Mononuclear cell (primary cell): ENCODE results near the gene LMX1A. TPM values are rescaled to one million over a fixed set of nuclear protein-coding genes. Genes with fewer than 3 reads are reported as not detected.

Experiments used
- H3K27me3 ChIP-seq: 2 replicates; pipeline ENCODE4 v1.6.0; 2011; ENCODE audit warnings: low read length, control low read depth; ENCODE audit not compliant: insufficient read depth
- H3K4me1 ChIP-seq: 2 replicates; pipeline ENCODE4 v1.5.1; 2011; ENCODE audit warnings: mild to moderate bottlenecking, low read length, control low read depth; ENCODE audit not compliant: insufficient read depth
- H3K4me3 ChIP-seq: 2 replicates; pipeline ENCODE4 v1.5.1; 2011; ENCODE audit warnings: mild to moderate bottlenecking, low read length, moderate library complexity
- H3K9me3 ChIP-seq: 2 replicates; pipeline ENCODE4 v1.5.1; 2011; ENCODE audit warnings: low read depth, mild to moderate bottlenecking, control low read depth, low read length
- total RNA-seq: library from RNA; depleted of rRNA; stranded (reverse); fragments of >200 nt; gene quantifications from one replicate; pipeline ENCODE4 v1.2.3, GENCODE V29; 2012

LMX1A gene
- total RNA-seq, 1 donor, result not detected

DNA sequence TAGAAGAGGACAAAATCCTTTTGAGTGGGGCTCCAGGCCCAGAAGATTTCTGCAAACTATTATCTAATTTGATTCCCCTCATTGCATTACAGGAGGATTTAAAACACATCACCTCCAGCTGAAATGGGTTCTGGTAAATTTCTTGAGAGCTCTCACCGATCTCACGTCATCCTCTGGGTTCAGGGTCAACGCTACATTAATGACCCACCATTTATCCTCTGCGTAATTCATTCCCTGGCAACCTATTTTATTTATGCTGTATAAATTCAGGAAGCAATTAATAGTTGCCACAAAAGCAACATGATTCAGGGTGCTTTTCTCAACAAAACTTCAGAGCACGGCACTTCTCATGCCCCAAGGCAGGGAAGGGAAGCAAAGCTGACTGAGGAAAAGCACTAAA, 38.9 kb downstream of the LMX1A start:
- no peaks in the 10 kb centered on the region for H3K9me3 ChIP-seq

DNA sequence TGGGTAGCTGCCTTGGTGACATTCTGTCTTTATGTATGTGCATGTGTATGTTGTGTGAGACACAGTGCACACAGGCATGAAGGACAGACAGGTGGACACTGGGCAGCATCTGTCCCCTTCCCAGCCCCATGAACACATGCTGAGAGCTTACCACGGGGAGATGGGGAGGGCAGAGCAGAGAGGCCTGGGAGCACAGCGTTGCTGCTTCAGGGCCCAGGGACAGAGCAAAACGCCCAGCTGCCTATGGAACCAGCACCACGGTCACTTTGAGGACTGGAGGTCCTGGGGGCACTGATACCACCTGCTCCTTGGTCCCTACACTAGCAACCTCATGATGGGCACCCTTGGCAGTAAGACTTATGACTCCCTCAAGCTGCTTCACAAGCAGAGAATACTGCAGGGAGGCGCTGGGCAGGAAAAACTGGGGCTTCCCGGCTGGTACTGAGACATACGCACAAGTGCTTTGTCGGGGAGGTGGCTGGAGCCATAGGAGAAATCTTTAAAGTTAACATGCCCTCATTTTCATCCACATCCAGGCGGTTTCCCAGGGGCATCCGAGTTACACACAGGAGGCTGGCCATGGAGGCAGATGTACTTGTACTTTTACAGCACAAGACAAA, 40.3 kb downstream of the LMX1A start:
- H3K4me1 ChIP-seq, result no peaks in the 10 kb centered on the region
- H3K9me3 ChIP-seq, result no peaks in the 10 kb centered on the region
- H3K4me3 ChIP-seq, result no peak overlapping the region
- H3K27me3 ChIP-seq, result no peaks in the 10 kb centered on the region

More for the DNA sequence above, 38.9 kb downstream of the LMX1A start:
- H3K4me1 ChIP-seq, result no peaks in the 10 kb centered on the region
- no peaks in the 10 kb centered on the region for H3K27me3 ChIP-seq
- no peak overlapping the region for H3K4me3 ChIP-seq

DNA sequence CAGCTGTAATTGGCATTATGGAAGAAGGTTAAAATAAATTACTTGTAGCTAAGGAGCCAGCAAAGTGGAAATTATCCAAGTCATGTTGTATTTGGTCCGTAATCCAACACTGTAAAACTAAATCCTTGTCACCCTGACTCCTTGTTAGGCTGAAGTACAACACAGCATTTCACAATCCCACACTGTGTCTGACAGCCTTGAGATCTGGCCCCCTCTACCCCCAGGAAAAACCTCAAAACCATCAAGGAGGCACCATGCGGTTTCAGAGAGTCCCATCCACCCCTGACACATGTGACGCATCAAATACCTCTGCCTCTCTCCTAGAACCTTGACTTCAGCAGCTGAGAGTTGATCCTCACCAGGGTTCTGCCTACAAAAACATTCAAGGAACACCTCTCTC, 41.0 kb downstream of the LMX1A start:
- Histone ChIP-seq H3K9me3 (no peaks in the 10 kb centered on the region), H3K4me3 (no peak overlapping the region), H3K27me3 (no peaks in the 10 kb centered on the region), H3K4me1 (no peaks in the 10 kb centered on the region)

DNA sequence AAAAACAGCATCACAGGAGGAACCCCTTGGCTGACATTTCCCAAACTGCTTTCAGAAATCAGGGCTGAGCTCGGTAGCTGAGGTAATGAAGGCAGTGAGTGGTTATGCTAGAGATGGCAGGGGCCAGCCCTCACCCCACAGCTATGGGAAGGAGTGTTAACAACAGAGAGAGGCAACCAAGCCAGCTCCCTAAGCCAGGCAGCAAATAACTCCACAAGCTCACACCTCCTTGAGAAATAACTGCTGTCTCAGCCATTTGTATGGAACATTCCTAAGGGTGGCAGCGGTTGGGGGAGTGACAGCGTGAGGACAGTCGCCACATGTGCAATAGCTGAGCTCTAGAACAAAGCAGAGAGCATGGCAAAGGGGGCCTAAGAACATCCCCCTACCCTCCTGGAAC, 42.6 kb downstream of the LMX1A start:
- Histone ChIP-seq H3K4me3 (no peak overlapping the region), H3K9me3 (no peaks in the 10 kb centered on the region), H3K27me3 (no peaks in the 10 kb centered on the region), H3K4me1 (no peaks in the 10 kb centered on the region)

DNA sequence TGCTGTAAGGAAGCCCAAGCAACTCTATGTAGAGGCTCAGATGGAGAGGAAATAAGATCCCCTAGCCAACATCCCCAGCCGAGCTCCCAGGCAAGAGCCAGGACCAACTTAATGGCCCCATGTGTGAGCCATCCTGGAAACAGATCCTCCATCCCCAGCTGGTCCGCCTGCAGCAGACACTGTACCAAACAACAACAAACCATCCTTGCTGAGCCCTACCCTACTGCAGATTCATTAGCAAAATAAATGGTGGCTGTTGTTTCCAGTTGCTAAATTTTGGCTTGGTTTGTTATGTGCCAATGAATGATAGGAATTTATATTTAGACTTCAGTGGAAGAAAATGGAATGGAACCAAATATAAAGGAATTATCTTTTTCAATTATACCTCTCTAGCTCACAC, 43.9 kb downstream of the LMX1A start:
- Histone ChIP-seq H3K4me3 (no peak overlapping the region), H3K27me3 (no peaks in the 10 kb centered on the region), H3K9me3 (no peaks in the 10 kb centered on the region), H3K4me1 (no peaks in the 10 kb centered on the region)

DNA sequence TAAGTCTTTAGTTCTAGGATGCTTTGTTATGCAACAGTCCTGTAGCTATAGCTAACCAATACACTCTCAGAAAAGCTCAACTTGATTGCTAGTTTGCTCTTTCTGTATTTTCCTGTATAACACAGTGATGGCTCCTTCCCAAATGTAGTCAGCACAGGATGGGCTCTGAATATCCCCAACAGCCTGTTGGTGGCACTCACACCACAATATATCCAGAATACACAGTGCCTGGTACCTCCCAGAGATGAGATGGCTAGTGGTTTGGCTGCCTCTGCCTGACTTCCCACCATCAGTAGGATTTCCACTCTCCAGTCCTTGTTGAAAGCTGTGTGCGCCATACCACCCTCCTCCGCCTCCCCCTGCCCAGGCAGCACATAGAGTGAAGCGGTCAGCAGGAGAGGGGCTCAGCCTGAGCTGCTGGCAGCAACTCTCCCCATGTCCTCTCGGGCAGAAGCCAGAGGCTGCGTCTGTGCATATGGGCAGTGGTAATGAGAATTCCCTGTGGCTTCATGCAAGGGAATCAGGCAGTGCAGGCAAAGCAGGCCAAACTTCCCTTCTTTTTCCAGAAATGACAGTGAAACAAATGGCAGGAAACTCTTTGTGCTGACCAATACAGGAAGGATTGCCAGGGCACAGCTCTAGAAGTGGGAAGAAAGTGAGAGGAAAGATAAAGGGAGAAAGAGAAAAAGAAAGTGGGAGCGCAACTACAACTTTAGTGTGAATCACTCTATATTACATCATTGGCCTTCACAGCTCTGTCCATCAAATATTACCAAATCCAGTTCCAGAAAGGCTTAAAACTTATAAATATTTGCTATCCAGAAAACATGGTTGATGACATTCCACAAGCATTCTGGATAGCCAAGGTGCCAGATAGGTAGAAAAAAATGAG, 49.7 kb downstream of the LMX1A start:
- Histone ChIP-seq H3K4me1 (no peaks in the 10 kb centered on the region), H3K4me3 (no peak overlapping the region), H3K9me3 (no peaks in the 10 kb centered on the region), H3K27me3 (no peaks in the 10 kb centered on the region)

DNA sequence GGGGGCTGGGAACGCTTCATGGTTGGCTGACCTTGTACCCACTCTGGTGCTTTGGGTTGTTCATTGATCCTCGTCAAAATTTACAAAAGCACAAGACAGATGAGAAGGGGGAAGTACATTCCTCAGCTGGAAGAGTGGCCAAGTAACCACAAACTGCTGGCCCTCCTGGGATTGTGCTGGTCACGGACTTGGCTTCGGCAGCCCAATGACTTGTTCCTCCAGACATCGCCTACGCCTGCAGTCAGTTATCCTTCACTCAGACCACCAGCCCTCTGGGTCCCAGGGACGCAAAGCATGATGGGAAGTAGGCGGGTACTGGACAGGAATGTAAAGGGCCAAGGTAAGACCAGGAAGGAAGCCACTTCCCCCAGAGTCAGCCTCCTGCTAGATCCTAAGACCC, 53.1 kb downstream of the LMX1A start:
- H3K9me3 ChIP-seq, result no peaks in the 10 kb centered on the region
- no peaks in the 10 kb centered on the region for H3K4me1 ChIP-seq
- H3K4me3 ChIP-seq, result no peak overlapping the region
- H3K27me3 ChIP-seq, result no peaks in the 10 kb centered on the region

DNA sequence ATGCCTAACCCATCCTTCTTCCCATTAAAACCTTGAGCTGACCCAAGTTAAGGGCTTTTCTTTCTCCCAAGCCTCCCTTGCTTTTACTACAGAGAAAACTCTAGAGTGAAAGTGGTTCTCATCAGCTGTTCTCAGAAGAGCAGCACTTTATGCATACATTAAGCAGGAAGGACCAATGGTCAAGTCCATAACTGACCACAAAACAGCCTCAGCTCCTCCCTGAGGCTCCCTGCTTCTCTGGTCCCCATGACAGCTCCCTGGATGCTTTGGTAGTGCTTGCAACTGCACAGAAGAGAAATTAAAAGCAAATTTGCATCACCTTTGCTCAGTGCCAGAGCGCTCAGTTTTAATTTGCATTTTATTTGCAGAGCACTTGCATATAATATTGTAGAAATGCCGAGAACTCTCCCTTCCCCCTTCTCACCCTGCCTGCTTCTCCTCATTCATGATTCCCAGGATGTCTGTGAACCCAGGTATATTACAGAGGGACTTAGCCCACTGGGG, 56.1 kb downstream of the LMX1A start:
- no peaks in the 10 kb centered on the region for H3K4me1 ChIP-seq
- no peaks in the 10 kb centered on the region for H3K27me3 ChIP-seq
- H3K4me3 ChIP-seq, result no peak overlapping the region
- no peaks in the 10 kb centered on the region for H3K9me3 ChIP-seq

DNA sequence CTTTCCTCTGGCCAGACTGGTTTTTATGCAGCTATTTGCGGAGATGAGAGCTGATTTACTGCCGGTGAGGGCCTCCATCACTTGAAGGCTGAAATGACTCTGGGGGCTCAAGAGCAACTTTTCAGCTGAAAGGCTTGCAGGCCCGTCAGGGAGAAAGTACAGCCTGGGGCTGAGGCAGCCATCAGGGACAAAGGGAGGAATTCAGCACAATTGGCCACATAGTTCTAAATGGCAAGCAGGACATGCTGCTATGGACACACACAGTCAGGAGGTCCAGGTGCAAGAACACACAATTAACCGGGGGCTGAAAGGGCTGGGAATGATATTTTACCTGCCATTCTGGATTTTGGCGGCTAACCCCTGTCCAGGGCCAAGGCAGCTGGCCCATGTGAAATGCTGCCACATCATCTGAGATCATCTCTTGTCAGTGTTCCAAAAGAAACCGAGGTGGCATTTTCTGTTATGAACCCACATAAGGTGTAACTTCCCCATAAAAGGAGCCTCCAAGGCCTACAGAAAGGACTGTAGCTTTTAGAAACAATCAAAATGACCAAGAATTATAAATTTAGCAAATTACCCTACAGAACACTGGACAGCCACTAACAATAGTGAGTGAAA, 58.2 kb downstream of the LMX1A start:
- Histone ChIP-seq H3K4me1 (no peaks in the 10 kb centered on the region), H3K27me3 (no peaks in the 10 kb centered on the region), H3K9me3 (no peaks in the 10 kb centered on the region), H3K4me3 (no peak overlapping the region)

DNA sequence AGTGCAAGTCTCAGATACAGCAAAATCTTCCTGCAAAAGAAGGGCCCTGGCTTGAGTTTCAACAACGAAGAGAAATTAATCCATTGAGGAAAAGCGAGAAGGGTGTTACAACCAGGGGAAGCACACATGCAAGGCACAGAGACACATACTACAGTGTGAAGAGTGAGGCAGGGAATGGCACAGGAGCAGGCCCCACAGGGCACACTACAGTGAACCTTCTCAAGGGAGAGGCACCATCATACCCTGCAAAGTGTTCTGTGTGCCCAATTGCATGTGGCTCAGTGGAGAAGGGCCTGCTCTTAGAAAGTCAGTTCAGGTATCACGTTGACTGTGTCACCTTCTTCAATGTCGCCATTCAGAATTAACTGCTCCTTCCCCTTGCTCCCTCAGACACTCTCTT, 60.3 kb downstream of the LMX1A start:
- Histone ChIP-seq H3K9me3 (no peaks in the 10 kb centered on the region), H3K27me3 (no peaks in the 10 kb centered on the region), H3K4me1 (no peaks in the 10 kb centered on the region), H3K4me3 (no peak overlapping the region)

DNA sequence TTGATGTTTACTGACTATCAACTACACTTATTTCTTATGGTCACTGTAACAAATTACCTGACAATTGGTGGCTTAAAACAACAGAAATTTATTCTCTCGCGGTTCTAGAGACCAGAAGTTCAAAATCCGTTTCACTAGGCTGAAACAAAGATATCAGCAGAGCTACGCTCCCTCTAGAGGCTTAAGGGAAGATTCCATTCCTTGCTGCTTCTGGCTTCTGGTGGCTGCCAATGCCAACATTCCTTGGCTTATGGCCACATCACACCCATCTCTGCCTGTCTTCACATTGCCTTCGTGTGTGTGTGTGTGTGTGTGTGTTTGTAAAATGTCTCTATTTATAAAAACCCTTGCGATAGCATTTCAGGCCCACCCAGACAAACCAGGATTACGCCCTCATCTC, 66.4 kb downstream of the LMX1A start:
- Histone ChIP-seq H3K4me3 (no peak overlapping the region), H3K27me3 (peaks cover 3% of the 10 kb centered on the region), H3K4me1 (no peaks in the 10 kb centered on the region), H3K9me3 (no peaks in the 10 kb centered on the region)

DNA sequence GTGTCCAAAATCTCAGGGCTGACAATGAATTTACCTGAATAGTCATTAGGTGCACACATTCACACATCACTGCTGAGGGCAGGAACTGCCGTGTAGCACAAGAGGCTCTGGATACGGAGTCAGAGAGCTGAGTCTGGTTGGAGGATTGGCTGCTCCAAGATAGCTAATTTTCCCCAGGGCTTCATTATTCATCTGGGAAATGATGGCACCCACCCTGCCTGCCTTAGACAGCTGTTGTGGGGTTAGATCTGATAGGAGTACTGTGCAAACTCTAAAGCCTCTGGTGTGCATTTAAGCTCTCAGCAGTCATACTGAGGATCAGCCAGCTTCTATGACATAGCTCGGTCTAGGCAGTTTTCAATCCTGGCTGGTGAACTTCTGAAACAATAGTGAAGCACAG, 67.0 kb downstream of the LMX1A start:
- Histone ChIP-seq H3K4me1 (no peaks in the 10 kb centered on the region), H3K9me3 (no peaks in the 10 kb centered on the region), H3K27me3 (peaks cover 3% of the 10 kb centered on the region), H3K4me3 (no peak overlapping the region)

DNA sequence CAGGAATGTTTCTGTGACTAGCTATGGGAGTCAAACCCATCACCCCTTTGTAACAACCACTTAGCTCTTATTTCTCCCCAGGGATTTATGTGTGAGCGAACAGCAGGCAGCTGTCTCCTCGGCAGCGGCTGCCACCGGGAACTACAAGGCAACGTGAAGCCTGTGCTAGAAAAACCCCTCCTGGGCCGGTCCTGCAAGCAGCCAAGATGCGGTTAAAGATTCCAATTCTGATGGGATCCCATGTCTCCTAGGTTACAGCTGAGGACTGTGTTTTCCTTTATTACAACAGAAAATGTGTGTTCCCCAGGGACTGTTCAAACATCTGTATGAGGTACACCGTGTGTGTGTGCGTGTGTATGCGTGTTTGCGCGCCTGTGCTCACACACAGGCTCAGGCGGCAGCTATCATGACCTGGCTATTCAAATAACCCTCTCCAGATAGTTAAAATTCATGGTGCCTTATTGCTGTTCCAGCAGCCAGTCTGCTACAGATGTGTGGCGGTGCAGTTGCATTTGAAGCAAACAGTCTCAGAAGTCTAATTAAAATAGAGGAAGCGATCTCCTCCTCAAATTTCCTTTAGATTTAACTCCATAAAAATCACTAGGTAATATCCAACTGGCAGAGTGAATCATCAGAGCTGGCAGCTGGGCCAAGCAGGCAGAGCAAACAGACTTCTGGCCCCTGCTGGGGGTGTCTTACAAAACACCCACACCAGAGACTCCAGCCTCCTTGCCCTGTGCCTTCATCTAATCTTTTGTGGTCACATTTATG, 68.0 kb downstream of the LMX1A start:
- Histone ChIP-seq H3K9me3 (no peaks in the 10 kb centered on the region), H3K27me3 (peaks cover 3% of the 10 kb centered on the region), H3K4me3 (no peak overlapping the region), H3K4me1 (no peaks in the 10 kb centered on the region)

DNA sequence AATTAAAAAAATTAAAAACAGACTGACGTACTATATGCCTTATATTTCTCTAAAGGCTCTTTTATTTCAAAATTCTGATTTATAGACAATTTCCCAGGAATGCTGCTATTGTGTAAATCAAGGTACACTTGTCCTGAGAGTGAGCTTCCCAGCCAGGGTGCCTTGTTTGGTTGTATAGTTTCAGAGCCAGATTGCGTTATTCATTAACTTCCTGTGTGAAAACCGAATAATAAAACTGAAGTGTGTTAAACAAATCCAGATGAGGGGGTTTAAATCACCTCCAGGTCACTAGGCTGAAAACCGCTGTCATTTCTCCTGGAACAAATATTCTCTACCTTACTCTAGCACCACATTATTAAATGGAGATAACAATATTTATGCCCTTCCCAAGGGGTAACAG, 68.7 kb downstream of the LMX1A start:
- peaks cover 3% of the 10 kb centered on the region for H3K27me3 ChIP-seq
- H3K9me3 ChIP-seq, result no peaks in the 10 kb centered on the region
- H3K4me3 ChIP-seq, result no peak overlapping the region
- H3K4me1 ChIP-seq, result no peaks in the 10 kb centered on the region

DNA sequence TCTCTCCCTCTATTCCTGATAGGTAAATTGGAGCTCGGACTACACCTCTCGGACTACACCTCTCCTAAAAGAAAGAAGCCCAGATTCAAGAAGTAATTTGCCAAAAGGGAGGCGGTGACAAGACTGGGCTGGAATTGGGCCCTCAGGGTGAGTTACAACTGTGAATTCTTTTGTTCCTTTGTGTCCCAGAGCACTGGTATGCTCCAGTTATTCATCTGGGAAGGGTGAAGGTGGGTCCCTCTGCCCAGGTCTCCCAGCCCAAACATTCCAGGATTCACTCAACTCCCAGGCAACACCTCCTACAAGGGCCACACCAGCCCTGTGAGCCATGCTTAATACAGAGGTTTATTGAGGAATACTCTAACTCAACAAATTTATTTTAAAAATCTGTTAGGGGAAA, 69.2 kb downstream of the LMX1A start:
- Histone ChIP-seq H3K4me1 (no peaks in the 10 kb centered on the region), H3K27me3 (peaks cover 3% of the 10 kb centered on the region), H3K9me3 (no peaks in the 10 kb centered on the region), H3K4me3 (no peak overlapping the region)
